Measurements from ENCODE around the gene ZCCHC2. TPM values are rescaled to one million over a fixed set of nuclear protein-coding genes. Genes with fewer than 3 reads are reported as not detected.

Gene ZCCHC2
- total and polyA plus RNA-seq, 2 of the 13 experiments (the other 11 are each of a cell fraction or from before 2014, with no cell fraction given) = 62.5 to 76.1 TPM

DNA sequence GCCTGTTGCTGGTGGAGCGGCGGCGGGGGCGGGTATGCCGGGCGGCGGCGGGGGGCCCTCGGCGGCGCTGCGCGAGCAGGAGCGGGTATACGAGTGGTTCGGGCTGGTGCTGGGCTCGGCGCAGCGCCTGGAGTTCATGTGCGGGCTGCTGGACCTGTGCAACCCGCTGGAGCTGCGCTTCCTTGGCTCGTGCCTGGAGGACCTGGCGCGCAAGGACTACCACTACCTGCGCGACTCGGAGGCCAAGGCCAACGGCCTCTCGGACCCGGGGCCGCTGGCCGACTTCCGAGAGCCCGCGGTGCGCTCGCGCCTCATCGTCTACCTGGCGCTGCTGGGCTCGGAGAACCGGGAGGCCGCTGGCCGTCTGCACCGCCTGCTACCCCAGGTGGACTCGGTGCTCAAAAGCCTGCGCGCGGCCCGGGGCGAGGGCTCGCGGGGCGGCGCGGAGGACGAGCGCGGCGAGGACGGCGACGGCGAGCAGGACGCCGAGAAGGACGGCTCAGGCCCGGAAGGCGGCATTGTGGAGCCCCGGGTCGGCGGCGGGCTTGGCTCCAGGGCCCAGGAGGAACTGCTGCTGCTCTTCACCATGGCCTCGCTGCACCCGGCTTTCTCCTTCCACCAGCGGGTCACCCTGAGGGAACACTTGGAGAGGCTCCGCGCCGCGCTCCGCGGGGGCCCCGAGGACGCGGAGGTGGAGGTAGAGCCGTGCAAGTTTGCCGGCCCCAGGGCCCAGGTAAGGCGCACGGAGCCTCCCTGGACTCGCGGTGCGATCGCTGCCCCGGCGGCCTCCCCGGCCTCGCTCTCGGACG, 1.0 kb downstream of the ZCCHC2 start (continued):
- TF ChIP-seq, protein P1, sequence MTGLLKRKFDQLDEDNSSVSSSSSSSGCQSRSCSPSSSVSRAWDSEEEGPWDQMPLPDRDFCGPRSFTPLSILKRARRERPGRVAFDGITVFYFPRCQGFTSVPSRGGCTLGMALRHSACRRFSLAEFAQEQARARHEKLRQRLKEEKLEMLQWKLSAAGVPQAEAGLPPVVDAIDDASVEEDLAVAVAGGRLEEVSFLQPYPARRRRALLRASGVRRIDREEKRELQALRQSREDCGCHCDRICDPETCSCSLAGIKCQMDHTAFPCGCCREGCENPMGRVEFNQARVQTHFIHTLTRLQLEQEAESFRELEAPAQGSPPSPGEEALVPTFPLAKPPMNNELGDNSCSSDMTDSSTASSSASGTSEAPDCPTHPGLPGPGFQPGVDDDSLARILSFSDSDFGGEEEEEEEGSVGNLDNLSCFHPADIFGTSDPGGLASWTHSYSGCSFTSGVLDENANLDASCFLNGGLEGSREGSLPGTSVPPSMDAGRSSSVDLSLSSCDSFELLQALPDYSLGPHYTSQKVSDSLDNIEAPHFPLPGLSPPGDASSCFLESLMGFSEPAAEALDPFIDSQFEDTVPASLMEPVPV (CRISPR knock-in tag; IDR thresholded peaks at IDR 0.05) = 0 out of 2 replicates have a peak, but pooled peaks have one; percentile 52
- no peak for TF ChIP-seq HOXA3 (CRISPR knock-in tag; IDR thresholded peaks at IDR 0.05)
- TF ChIP-seq, protein P2, sequence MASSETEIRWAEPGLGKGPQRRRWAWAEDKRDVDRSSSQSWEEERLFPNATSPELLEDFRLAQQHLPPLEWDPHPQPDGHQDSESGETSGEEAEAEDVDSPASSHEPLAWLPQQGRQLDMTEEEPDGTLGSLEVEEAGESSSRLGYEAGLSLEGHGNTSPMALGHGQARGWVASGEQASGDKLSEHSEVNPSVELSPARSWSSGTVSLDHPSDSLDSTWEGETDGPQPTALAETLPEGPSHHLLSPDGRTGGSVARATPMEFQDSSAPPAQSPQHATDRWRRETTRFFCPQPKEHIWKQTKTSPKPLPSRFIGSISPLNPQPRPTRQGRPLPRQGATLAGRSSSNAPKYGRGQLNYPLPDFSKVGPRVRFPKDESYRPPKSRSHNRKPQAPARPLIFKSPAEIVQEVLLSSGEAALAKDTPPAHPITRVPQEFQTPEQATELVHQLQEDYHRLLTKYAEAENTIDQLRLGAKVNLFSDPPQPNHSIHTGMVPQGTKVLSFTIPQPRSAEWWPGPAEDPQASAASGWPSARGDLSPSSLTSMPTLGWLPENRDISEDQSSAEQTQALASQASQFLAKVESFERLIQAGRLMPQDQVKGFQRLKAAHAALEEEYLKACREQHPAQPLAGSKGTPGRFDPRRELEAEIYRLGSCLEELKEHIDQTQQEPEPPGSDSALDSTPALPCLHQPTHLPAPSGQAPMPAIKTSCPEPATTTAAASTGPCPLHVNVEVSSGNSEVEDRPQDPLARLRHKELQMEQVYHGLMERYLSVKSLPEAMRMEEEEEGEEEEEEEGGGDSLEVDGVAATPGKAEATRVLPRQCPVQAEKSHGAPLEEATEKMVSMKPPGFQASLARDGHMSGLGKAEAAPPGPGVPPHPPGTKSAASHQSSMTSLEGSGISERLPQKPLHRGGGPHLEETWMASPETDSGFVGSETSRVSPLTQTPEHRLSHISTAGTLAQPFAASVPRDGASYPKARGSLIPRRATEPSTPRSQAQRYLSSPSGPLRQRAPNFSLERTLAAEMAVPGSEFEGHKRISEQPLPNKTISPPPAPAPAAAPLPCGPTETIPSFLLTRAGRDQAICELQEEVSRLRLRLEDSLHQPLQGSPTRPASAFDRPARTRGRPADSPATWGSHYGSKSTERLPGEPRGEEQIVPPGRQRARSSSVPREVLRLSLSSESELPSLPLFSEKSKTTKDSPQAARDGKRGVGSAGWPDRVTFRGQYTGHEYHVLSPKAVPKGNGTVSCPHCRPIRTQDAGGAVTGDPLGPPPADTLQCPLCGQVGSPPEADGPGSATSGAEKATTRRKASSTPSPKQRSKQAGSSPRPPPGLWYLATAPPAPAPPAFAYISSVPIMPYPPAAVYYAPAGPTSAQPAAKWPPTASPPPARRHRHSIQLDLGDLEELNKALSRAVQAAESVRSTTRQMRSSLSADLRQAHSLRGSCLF (CRISPR knock-in tag; IDR thresholded peaks at IDR 0.05; ENCODE audit: borderline replicate concordance) = no peak
- TF ChIP-seq, protein P3, sequence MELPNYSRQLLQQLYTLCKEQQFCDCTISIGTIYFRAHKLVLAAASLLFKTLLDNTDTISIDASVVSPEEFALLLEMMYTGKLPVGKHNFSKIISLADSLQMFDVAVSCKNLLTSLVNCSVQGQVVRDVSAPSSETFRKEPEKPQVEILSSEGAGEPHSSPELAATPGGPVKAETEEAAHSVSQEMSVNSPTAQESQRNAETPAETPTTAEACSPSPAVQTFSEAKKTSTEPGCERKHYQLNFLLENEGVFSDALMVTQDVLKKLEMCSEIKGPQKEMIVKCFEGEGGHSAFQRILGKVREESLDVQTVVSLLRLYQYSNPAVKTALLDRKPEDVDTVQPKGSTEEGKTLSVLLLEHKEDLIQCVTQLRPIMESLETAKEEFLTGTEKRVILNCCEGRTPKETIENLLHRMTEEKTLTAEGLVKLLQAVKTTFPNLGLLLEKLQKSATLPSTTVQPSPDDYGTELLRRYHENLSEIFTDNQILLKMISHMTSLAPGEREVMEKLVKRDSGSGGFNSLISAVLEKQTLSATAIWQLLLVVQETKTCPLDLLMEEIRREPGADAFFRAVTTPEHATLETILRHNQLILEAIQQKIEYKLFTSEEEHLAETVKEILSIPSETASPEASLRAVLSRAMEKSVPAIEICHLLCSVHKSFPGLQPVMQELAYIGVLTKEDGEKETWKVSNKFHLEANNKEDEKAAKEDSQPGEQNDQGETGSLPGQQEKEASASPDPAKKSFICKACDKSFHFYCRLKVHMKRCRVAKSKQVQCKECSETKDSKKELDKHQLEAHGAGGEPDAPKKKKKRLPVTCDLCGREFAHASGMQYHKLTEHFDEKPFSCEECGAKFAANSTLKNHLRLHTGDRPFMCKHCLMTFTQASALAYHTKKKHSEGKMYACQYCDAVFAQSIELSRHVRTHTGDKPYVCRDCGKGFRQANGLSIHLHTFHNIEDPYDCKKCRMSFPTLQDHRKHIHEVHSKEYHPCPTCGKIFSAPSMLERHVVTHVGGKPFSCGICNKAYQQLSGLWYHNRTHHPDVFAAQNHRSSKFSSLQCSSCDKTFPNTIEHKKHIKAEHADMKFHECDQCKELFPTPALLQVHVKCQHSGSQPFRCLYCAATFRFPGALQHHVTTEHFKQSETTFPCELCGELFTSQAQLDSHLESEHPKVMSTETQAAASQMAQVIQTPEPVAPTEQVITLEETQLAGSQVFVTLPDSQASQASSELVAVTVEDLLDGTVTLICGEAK (IDR thresholded peaks at IDR 0.05) = no peak
- TF ChIP-seq, protein P3 (CRISPR knock-in tag; IDR thresholded peaks at IDR 0.05) = peak; percentile 54
- peak; percentile 25; the same call in 1 of the 2 replicates for TF ChIP-seq ZNF891 (CRISPR knock-in tag; IDR thresholded peaks at IDR 0.05)
- no peak for TF ChIP-seq POLR2AphosphoS5 (IDR thresholded peaks at IDR 0.05; ENCODE audit: low read depth, low read length)
- TF ChIP-seq, protein P4, sequence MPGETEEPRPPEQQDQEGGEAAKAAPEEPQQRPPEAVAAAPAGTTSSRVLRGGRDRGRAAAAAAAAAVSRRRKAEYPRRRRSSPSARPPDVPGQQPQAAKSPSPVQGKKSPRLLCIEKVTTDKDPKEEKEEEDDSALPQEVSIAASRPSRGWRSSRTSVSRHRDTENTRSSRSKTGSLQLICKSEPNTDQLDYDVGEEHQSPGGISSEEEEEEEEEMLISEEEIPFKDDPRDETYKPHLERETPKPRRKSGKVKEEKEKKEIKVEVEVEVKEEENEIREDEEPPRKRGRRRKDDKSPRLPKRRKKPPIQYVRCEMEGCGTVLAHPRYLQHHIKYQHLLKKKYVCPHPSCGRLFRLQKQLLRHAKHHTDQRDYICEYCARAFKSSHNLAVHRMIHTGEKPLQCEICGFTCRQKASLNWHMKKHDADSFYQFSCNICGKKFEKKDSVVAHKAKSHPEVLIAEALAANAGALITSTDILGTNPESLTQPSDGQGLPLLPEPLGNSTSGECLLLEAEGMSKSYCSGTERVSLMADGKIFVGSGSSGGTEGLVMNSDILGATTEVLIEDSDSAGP (CRISPR knock-in tag; IDR thresholded peaks at IDR 0.05; ENCODE audit: borderline replicate concordance) = peak; percentile 68; the same call in 1 of the 2 replicates
- peak; percentile 5; the same call in 1 of the 2 replicates for TF ChIP-seq ZNF563 (CRISPR knock-in tag; IDR thresholded peaks at IDR 0.05)
